ENCODE results near the gene SLC11A2. TPM values are rescaled to one million over a fixed set of nuclear protein-coding genes. Genes with fewer than 3 reads are reported as not detected.

SLC11A2 gene
- total and polyA plus RNA-seq, 2 of the 8 experiments (the other 6 are each of a cell fraction or from before 2014, with no cell fraction given): 55.0 to 61.5 TPM

GRCh38 chr12:50999093-50999492, 27.1 kb downstream of the SLC11A2 start (continued):
- TF ChIP-seq CTBP2 (IDR thresholded peaks at IDR 0.05; ENCODE audit: borderline replicate concordance, insufficient read depth, insufficient read length, low read length): no peak
- no peak for TF ChIP-seq RAD21 (IDR thresholded peaks at IDR 0.05 in 1 of 2, conservative IDR thresholded peaks at IDR 0.05 in 1 of 2; ENCODE audit: low read depth in 2 of 2, low read length in 2 of 2)
- TF ChIP-seq EP300 (IDR thresholded peaks at IDR 0.05; ENCODE audit: borderline replicate concordance in 1 of 2, low read depth in 2 of 2, low read length in 2 of 2): no peak
- TF ChIP-seq ASH2L (IDR thresholded peaks at IDR 0.05; ENCODE audit: low read length): no peak

All from H1 (cell line).